Measurements from ENCODE around the gene NUP85.

DNA sequence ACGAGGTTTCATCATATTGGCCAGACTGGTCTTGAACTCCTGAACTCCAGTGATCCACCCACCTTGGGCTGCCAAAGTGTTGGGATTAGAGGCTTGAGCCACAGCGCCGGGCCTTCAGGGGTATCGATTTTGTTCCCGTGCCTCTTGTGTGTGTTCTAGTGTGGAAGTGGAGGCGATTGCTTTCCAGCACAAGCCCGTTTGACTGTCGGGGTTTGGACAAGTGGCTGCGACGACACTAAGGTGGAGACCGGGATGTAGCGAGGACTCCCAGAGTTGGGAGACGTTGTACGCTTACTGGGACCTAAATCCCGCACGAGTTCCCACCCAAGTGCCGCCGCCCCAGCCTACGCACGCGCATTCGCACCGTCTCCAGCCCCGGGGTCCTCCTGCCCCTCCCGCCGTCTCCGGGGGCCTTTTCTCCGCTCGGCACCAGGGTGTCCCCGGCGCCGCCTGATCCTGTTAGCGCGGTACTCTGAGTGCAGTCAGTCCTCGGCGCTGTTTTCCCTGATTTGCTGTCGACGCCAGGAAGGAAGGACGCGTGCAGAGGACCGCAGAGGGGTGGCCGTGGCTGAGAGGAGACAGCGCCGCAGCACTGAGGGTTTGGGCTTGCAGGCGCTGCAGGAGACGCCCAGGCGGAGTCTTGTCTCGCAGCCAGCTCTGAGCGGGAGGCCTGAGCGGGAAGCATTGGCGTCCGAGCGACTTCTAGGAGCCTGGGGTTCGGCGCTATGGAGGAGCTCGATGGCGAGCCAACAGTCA lies at the start of gene NUP85:
- TF ChIP-seq TAF1 (IDR thresholded peaks at IDR 0.05; ENCODE audit: borderline replicate concordance, low read depth, low read length) (peak; percentile 76; the same call in 1 of the 2 replicates), SIN3A (IDR thresholded peaks at IDR 0.05; ENCODE audit: borderline replicate concordance, low read depth, low read length) (no peak; the same call in none of the 2 replicates), SMC3 (IDR thresholded peaks at IDR 0.05; ENCODE audit: low read depth, low read length) (no peak), RXRA (IDR thresholded peaks at IDR 0.05; ENCODE audit: borderline replicate concordance, low read depth) (no peak), MXI1 (IDR thresholded peaks at IDR 0.05; ENCODE audit: low read depth, low read length) (peak; percentile 93), MEF2A (IDR thresholded peaks at IDR 0.05; ENCODE audit: borderline replicate concordance, low read depth) (no peak), CTCF (IDR thresholded peaks at IDR 0.05) (no peak), MAX (IDR thresholded peaks at IDR 0.05; ENCODE audit: low read depth) (peak; percentile 93), JUND (IDR thresholded peaks at IDR 0.05) (no peak), NFIC (IDR thresholded peaks at IDR 0.05; ENCODE audit: borderline replicate concordance) (peak; percentile 87), EP300 (IDR thresholded peaks at IDR 0.05; ENCODE audit: borderline replicate concordance in 1 of 2, low read depth in 1 of 2, low read length in 1 of 2) (no peak)
- TF ChIP-seq, protein P1, sequence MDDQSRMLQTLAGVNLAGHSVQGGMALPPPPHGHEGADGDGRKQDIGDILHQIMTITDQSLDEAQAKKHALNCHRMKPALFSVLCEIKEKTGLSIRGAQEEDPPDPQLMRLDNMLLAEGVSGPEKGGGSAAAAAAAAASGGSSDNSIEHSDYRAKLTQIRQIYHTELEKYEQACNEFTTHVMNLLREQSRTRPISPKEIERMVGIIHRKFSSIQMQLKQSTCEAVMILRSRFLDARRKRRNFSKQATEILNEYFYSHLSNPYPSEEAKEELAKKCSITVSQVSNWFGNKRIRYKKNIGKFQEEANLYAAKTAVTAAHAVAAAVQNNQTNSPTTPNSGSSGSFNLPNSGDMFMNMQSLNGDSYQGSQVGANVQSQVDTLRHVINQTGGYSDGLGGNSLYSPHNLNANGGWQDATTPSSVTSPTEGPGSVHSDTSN (IDR thresholded peaks at IDR 0.05): peak; percentile 27; the same call in 1 of the 2 replicates
- TF ChIP-seq, protein P2, sequence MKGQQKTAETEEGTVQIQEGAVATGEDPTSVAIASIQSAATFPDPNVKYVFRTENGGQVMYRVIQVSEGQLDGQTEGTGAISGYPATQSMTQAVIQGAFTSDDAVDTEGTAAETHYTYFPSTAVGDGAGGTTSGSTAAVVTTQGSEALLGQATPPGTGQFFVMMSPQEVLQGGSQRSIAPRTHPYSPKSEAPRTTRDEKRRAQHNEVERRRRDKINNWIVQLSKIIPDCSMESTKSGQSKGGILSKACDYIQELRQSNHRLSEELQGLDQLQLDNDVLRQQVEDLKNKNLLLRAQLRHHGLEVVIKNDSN (IDR thresholded peaks at IDR 0.05; ENCODE audit: borderline replicate concordance, low read depth): no peak

All from SK-N-SH (cell line).